Hematopoietic multipotent progenitor cell treated with erythropoietin and hydrocortisone succinate and interleukin-3 and kit ligand, for 15 days (in vitro differentiated cells): Measurements from ENCODE around the gene IL1RAPL1.

Experiments used
- DNase-seq: peaks from one replicate; pipeline ENCODE4 v3.0.0-alpha.2; 2015; ENCODE audit warnings: low spot score

Gene IL1RAPL1

DNA sequence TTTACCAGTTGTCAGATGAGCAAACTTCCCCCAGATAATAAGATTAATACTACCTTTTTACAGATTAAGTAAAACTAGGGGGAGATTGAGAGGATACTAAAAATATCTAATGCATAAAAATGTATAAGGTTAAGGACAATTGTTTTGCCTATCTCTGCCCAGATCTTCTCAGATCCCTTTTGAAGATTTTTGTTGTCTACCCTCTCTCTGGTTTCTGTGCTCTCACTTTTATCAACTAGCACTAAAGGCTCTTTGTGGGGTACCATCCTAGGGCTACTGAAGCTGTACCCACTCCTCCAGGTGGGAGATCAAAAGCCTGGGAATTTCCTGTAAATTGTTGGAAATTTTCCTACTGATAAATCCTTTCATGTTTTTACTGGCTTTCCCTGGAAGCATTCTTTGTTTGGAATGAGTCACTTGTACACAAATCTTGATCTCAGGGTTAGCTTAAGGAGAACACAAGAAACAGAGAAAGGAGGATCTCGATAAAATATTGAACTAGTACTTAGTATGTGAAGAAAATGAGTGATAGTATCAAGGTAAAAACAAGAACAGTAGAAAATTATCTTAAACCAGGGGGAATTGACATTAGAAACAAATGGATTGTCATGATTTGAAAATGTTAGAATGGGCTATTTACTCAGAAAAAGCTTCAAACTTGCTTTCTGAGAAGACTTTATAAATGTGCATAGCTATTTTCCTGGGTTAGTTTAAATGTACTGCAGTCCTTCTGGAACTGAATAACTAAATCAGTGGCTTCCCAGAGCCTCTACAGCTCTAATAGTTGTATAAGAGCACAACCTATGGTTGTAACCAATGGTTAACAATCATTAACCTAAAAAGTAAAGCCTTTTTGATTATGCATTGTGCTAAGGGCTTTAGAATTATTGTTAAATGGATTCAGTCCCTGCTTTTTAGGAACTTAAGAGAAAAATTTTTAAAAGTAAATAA, 948.2 kb downstream of the IL1RAPL1 start:
- DNase-seq: no peak

GRCh38 chrX:29541038-29541437, 953.8 kb downstream of the IL1RAPL1 start:
- DNase-seq: no peak

GRCh38 chrX:29542152-29542551, 954.9 kb downstream of the IL1RAPL1 start:
- no peak for DNase-seq

DNA sequence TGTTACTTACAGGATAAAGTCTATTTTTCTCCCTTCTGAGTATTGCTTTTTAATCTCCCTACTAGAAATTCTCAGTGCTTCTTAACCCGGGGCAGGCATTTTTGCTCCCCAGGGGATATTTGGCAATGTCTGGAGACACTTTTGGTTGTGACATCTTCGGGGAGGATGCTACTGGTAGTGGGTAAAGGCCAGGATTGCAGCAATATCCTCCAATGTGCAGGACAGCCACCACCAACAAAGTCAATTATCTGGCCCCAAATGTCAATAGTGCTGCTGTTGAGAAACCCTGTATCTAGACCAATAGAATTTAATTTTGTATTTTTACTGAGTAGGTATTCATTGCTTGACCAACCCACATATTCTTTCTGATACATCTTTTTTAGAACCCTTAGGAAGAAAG, 958.6 kb downstream of the IL1RAPL1 start:
- no peak for DNase-seq

DNA sequence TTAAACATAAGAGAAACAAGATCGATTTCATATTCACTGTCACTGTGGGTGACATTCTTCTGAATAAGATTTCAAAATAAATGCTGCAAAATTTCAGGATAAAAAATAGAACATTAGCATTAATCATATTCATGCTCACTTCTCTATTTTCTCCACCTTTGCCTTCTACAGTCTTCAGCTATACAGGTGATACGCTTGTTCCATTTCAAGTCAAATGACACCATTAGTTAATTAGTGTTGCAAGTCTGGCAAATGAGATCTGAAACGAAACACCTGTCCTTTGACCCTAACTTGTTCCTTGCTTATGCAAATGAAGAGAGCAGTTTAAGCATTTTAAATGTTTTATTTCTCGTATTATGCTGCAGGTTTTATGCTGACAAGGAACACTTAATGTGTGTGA, 960.6 kb downstream of the IL1RAPL1 start:
- DNase-seq: no peak

GRCh38 chrX:29553542-29553941, 966.3 kb downstream of the IL1RAPL1 start:
- no peak for DNase-seq

DNA sequence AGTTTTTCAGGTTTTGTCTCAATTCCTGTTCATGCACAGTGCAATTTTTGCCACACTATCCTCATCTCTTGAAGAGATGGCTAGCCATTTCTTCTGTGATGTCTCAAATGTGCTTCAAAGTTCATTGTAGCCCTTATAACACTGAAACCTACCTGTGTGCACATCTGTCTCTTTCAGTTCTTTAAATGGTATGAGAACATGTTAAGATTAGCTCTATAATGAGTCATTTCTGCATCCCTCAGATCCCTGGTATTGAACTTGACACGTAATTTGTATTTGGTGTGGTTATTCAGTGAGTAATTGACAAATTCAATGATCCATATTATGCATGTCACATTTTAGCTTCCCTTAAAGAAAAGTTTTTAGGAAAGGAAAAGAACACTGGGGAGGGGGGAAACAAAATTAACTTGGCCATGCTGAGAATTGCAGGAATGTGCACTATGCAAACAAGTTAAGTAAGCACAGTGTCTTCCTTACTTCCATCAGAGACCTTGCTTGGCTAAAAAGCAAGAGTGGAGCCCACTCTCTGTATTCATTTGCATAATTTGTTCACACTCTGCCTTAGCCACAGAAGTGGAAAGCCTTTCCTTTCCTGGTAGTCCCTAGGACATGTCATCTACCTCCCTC, 968.3 kb downstream of the IL1RAPL1 start:
- no peak for DNase-seq

DNA sequence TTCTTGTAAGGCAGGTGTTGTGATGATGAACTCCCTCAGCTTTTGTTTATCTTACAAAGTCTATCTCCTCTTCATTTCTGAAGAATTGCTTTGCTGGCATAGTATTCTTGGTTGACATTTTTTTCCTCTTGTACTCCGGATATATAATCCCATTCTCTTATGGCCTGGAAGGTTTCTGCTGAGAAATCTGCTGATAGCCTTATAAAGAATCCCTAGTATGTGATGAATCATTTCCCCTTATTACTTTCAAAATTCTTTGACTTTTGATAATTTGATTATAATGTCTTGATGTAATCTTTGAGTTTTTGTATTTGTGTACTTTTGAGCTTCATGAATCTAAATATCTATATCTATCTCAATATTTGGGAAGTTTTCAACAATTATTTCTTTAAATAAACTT, 972.8 kb downstream of the IL1RAPL1 start:
- DNase-seq: no peak

GRCh38 chrX:29561417-29561816, 974.2 kb downstream of the IL1RAPL1 start:
- DNase-seq: no peak

- no peak for DNase-seq
Measured at GRCh38 chrX:29580560-29580959, 993.3 kb downstream of the IL1RAPL1 start.

- DNase-seq: no peak
Measured at GRCh38 chrX:29581223-29581622, 994.0 kb downstream of the IL1RAPL1 start.

DNA sequence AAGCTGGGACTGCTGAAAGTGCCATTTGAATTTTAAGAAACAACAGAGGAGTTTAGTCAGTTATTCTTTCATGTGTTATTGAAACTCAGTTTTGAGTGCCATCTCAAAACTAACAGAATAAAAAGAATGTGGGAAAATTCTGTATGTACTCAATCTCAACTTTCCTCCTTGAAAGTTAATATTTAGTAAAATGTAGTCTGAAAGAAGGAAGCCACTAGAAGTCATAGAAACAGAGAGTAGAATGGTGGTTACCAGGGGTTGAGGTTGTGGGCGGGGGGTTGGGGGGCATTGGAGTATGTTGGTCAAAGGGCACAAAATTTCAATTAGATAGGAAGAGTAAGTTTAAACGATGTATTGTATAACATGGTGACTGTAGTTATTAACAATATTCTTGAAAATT, 999.9 kb downstream of the IL1RAPL1 start:
- DNase-seq: no peak

DNA sequence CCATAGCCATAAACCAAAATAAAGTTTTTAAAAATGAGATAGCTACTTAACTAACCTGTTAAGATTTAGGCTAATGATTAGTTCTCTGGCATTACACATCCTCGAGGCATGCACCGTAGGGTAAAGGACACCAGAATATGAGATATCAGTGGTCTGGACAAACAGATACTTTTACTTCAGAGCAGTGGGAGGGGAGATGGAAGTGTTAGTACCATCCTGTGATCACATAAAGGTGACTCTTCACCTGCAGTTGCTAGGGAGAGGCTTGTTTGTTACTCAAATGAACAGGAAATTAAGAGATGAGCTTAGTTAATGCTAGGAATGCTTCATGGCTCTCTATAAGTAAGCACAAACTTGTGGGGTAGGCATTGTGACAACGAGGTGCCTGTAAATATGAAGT, 1003.7 kb downstream of the IL1RAPL1 start:
- no peak for DNase-seq

- no peak for DNase-seq
Measured at GRCh38 chrX:29604381-29604780, 1017.1 kb downstream of the IL1RAPL1 start.

GRCh38 chrX:29617276-29617675, 1030.0 kb downstream of the IL1RAPL1 start:
- no peak for DNase-seq

DNA sequence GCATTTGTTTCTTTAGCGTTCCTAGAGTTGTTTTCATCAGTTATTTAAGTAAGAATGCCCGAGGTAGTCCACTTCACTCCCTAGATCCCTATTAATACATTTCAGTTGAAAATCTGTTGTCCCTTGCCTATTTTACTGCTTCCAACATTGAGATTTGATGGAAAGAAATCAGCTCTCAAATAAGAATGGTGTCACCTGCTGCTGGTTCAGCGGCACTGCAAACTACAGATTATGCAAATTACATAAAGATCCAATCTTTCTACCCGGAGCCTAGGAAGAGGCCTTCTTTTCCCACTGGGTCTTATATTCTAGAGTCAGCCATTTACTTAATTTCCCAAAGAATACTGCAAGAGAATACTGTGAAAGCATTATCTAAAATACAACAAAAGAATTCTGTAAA, 1030.5 kb downstream of the IL1RAPL1 start:
- DNase-seq: no peak

GRCh38 chrX:29627833-29628232, 1040.6 kb downstream of the IL1RAPL1 start:
- DNase-seq: no peak

DNA sequence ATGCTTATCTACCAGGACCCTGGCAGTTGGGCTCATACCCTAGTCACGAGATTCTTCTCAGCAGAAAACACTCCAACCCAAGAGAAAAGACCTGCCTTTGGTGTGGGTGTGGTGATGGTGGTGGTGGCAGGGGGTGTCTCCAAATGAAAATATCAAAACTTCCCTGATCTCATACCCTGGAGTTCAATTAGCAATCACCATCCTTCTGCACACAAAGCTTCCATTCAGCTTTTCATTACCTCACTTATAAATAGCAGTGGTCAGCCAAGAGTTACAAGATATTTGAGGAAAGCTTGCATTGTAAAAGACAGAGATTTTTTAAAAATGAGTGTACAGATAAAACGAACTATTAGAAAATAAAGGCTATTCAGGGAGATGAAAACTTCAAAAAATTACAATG, 1047.3 kb downstream of the IL1RAPL1 start:
- DNase-seq: no peak

- no peak for DNase-seq
Measured at GRCh38 chrX:29636331-29636730, 1049.1 kb downstream of the IL1RAPL1 start.

DNA sequence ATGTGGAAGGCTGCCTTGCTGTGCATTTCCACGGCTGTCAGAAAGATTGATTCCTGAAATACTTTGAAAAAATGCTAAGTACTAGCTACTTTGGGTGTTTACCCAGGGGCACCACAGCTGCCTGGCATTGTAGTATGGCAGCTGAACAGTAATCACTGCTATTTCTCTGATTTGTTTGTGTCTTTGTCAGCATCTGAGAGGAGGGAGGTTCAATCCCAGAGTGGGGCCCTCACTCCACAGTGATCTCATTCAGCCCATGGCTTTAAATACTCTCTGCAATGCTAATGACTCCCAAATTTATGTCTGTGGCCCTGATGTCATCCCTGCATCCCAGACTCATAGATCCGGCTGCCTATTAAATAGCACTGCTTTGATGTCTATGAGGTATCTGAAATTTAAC, 1052.9 kb downstream of the IL1RAPL1 start:
- DNase-seq: no peak

GRCh38 chrX:29641461-29641860, 1054.2 kb downstream of the IL1RAPL1 start:
- no peak for DNase-seq

GRCh38 chrX:29643181-29643580, 1055.9 kb downstream of the IL1RAPL1 start:
- DNase-seq: no peak

- no peak for DNase-seq
Measured at GRCh38 chrX:29648161-29648560, 1060.9 kb downstream of the IL1RAPL1 start.

DNA sequence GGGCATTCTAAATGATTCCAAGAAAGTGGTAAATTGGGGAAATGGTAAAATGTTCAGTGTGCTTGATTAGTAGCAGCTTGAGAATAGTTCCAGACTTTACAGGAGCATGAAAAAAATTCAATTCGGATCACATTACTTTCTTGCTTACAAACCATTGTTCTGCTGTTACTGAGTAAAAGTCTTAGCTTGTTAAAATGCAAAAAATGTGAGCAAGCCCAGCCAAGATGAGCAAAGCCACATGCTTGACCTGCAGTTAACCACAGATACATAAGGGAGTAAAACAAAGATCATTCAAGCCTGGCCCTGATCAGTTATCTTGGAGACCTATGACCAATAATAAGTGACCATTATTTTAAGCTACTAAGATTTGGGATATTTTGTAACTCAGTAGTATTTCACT, 1065.2 kb downstream of the IL1RAPL1 start:
- DNase-seq: no peak
